Peyer's patch (tissue), 4 donors: Measurements from ENCODE around the gene ZNF860.

ENCODE experiments used
- POLR2A ChIP-seq, 2 donors: fragments of 450-650 bp; IDR thresholded peaks; one replicate each; pipeline ENCODE4 v1.5.1; 2017; ENCODE audit warnings: antibody characterized with exemption in 2 of 2, mild to moderate bottlenecking in 2 of 2, moderate library complexity in 2 of 2
- TF ChIP-seq, protein P1 (sequence below), 6 experiments: fragments of 450-650 bp in 4 of 6; fragments of 200-600 bp in 2 of 6; sonication (generic) in 1 of 6; IDR thresholded peaks; one replicate each; pipeline ENCODE4 v1.5.1; 2017 to 2019; ENCODE audit warnings: antibody characterized with exemption in 6 of 6, mild to moderate bottlenecking in 3 of 6, moderate library complexity in 1 of 6

DNA sequence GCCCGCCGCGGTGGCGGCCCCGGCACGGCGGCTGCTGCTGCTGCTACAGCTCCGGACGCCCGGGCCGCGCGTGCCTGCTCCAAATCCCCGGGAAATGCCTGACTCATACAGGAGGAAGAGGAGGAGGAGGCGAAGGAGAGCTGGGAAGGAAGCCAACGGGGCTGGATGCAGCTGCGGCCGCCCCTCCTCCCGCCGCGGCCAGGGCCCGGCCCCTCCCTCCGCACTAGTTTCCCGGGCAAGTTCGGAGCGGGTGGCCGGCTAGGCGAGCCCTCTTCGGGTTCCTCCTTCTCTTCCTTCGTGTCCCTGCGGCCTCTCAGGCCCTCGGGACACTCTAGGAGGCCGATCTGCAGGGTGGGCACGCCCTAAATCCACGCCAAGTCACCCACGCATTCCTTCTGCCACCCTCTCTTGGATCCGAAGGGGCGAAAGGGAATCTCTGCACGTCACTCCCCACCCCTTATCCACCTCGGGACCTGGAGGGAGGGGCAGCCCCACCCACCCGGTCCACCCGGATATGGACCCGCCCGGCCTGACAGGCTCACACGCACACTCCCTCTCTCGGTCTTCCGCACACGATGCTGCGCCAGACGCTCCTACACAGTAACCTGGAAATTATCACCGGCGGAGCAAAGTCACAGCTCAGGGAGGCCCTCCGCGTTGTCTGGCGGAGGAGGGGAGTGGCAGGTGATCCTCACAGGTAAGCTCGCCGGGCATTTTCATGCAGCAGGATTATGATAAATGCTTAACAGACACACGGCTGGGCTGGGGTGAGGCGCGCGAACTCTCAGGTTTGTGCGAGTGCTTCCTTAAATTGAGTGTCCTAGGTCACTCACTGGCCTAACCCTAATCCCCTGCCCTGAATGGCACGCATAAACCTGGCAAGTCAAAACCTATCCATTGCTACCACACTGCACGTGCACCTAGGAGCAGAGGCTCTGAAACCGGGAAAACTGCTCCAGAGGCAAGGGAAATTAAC lies at the start of gene ZNF860, which contains the start of gene OSBPL10:
- TF ChIP-seq, protein P1, sequence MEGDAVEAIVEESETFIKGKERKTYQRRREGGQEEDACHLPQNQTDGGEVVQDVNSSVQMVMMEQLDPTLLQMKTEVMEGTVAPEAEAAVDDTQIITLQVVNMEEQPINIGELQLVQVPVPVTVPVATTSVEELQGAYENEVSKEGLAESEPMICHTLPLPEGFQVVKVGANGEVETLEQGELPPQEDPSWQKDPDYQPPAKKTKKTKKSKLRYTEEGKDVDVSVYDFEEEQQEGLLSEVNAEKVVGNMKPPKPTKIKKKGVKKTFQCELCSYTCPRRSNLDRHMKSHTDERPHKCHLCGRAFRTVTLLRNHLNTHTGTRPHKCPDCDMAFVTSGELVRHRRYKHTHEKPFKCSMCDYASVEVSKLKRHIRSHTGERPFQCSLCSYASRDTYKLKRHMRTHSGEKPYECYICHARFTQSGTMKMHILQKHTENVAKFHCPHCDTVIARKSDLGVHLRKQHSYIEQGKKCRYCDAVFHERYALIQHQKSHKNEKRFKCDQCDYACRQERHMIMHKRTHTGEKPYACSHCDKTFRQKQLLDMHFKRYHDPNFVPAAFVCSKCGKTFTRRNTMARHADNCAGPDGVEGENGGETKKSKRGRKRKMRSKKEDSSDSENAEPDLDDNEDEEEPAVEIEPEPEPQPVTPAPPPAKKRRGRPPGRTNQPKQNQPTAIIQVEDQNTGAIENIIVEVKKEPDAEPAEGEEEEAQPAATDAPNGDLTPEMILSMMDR (IDR thresholded peaks at IDR 0.05): peak in 2 of 6 experiments; percentile 17 to 27
- TF ChIP-seq POLR2A (IDR thresholded peaks at IDR 0.05): peak in 1 of 2 donors; percentile 30
